ENCODE data around the gene RPL18A.

The RPL18A gene

DNA sequence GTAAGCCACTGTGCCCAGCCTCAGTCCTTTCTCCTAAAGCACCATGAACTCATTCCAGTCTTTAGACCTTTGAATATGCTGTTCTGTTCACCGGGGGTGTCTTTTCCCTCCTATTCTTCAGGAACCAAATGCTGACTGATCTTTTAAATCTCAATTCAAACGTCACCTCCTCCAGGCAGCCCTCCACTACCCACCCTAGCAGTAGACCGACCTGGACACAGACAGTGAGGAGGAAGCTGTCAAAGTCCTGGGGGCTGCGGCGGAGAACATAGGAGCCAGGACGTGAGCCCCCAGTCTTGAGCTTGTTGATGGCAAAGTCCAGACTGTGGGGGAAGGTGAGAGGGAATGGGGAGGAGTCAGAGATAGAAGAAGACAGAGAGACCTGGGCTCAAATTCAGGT is 19.7 kb upstream of the RPL18A start:
- no peak overlapping the region for H3K4me3 ChIP-seq (ENCODE audit: low read length)
- DNase-seq (ENCODE audit: low read depth, low spot score) = no peak

DNA sequence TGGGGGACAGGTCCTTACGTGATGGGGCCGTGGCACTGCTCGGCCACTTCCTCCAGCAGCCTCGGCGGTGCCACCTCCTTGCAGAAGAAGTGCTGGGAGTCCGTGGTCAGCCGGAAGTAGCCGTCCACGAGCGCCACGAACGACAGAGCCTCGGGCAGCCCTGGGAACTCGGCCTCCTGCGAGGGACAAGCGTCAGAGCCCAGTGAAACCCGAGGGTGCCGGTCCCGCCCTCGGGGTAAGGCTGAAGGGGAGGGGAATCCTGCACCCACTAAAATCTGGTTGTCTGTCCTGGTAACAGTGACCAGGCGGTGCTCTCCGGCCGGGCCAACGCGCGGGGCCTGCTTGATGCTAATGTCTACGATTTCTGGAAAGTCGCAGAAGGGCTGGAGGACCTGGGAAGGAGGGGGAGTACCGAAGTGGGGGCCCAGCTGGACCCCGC is 18.3 kb upstream of the RPL18A start:
- no peak overlapping the region for H3K4me3 ChIP-seq (ENCODE audit: low read length)
- DNase-seq (ENCODE audit: low read depth, low spot score) = no peak

DNA sequence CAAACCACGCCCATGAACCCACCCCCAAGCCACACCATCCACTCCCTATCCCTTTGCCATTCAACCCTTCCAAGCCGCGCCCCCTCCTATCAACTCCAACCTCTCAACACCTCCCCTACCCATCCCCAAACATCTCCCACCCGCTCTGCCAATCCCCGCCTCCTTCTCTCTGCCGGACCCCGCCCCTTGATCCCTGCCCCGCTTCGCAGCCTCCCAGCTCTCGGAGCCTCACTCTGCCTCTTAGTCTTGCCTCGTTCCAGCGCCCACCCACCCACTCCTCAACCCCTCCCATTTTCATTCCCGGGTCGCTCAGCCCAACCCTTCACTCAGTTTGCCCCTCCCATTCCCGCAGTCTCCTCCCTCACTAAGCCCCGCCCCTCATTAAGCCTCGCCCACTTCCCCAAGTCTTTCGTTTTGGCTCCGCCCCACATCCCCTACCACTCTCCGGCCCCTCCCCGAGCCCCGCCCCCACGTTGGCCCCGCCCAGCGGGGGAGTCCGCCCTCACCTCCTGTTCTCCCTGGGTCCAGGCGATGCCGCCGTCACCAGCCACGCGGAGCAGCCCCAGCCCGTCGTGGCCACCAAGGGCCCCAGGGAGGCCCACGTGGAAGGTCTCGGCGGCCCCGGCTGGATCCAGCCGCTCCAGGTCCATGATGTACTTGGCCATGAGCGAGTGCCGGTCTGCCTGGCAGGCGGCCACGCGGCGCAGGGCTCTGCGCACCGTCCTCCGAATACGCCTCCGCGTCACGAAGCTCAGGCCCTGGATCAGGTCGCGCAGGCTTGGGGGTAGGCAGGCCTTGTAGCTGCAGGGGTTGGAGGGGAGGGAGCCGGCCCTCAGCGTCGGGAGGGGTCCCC is 17.7 kb upstream of the RPL18A start:
- no peak for DNase-seq (ENCODE audit: low read depth, low spot score)
- H3K4me3 ChIP-seq (ENCODE audit: low read length) = no peak overlapping the region

DNA sequence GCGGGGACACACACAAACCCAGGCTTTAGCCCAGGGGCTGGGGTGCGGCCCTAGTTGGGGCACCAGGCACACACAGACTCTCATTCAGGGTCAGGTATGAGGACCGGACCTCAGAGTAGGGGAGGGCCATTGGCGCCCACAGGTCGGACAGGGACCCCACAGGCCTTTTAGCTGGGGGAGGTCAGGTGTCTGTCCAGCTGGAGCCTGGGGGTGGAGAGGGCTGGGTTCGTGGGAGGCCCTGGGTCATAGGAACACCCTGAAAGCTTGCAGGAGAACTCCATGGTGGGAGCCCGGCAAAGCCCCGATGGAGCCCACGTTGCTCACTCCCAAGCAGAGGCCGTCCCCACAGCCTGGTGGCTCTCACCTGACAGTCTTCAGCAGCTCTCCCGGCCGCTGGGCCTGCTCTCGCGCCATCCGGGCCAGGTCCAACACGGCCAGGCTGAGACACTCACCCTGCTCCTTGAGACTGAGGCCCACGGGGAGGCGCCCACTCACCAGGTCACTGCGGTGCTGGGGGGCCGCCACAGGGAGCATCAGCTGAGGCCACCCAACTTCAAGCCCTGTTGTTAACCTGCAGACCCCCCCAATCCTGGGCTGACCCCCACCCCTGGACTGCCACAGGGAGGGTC is 16.9 kb upstream of the RPL18A start:
- H3K4me3 ChIP-seq (ENCODE audit: low read length) = no peak overlapping the region
- DNase-seq (ENCODE audit: low read depth, low spot score) = no peak

DNA sequence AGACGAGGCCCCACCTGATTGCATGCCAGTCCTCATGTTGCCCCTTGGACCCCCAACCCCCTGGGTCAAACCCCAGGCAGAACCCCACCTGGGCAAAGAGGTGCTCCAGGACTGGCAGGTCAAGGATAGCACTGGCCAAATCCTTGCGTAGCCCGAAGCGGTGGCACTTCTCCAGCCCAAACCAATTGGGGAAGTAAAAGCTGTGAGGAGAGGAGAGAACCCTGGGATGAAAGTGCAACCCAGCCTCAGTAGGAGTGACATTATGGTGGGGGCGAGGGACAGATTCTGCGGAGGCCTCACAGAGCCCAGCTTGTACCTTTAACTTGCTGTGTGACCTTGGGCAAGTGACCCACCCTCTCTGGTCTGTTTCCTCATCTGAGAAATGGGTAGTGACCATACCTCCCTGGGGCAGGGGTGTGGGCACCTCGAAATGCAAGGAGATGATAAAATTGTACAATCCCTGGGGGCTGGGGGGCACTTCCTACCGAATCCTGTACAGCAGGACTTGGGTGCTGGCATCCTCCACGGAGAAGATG is 16.4 kb upstream of the RPL18A start:
- H3K4me3 ChIP-seq (ENCODE audit: low read length) = no peak overlapping the region
- DNase-seq (ENCODE audit: low read depth, low spot score) = no peak

DNA sequence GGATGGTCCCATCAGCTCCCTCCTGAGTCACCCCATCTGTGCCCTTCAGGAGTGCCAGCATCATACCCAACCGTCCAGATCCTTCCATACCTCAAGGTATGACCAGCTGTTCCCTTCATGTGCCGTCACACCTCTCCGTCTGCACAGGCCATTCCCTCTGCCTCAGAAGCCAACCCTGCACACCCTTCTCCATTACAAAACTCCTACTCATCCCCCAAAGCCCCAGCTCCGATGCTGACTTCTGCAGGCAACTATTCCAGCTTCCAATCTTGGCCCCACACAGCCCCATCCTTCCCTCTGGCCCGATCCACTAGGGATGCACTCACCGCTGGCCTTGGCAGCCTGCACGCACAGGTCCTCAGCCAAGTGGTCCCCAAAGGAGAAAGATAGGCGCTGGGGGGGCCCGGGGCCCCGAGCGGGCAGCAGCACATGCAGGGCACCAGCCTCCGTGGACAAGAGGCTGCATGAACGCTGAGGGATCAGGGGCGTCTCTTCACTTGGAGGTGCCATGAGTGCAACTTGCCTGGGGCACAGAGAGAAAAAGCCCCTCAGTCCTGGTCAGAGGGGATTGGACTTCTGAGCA is 15.7 kb upstream of the RPL18A start:
- H3K4me3 ChIP-seq (ENCODE audit: low read length) = no peak overlapping the region
- DNase-seq (ENCODE audit: low read depth, low spot score) = no peak

DNA sequence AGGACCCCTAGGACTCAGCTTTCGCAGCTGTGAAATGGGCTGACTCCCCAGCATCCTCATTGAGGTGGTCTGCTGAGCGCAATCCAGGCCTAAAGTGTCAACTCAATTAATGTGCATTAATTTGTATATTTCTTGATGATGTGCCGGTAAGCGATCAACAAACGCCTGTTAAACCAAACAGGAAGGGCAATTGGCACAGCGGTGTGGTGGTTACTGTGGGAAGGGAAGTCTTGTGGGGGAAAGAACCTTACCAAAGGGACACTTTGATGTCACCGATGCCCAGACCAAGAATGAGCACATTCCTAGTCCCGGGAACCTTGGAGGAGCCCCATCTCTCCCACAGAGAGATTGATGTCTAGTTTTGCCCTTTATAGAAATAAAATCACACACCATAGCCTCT is 13.6 kb upstream of the RPL18A start:
- no peak for DNase-seq (ENCODE audit: low read depth, low spot score)
- no peak overlapping the region for H3K4me3 ChIP-seq (ENCODE audit: low read length)

DNA sequence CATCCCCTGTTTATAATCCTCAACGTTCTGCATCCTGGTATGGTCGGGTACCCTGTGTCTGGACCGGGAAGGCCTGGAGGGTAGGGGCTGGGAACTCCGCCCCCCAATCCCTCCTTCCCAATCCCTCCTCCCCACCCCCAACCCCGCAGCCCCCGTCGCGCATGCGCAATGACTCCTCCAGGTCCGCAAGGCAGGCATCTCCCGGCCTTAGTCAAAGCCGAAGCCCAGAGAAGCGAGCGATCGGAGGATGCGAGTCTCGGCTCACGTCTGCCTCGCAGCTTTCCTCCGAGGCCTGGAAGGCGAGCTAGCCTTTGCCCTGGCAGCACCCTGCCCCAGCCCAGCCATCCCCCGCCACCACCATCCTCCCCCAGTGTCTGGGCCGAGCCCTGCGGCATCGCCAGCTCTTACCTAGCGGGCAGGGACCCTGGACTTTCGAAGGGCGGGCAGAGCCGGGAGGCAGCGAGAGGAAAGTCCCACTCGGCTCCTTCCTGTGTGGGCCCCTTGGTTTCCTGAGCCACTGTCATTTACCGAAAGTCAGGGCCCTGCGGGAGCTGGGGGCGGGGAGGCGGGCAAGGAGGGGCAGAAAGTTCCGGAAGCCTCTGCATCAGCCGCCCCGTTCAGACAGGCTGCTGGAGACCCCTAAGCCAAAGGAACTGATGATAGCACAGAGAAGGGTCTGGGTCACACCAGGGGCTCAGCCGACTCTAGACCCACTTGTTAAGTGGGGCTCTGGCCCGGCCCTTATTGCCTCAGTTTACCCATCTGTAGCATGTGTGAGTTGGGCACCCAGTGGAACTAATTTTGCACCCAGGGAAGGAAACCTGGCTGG is 12.0 kb upstream of the RPL18A start, which contains the start of gene JAK3:
TSS of gene JAK3 (minus strand) at position 445 of the 829 bp plus-strand sequence. CDS start 3,565 bp downstream, outside the sequence.
- DNase-seq (ENCODE audit: low read depth, low spot score) = peak; percentile 55
- H3K4me3 ChIP-seq (ENCODE audit: low read length) = peak within 1 kb of the TSS; percentile 61

DNA sequence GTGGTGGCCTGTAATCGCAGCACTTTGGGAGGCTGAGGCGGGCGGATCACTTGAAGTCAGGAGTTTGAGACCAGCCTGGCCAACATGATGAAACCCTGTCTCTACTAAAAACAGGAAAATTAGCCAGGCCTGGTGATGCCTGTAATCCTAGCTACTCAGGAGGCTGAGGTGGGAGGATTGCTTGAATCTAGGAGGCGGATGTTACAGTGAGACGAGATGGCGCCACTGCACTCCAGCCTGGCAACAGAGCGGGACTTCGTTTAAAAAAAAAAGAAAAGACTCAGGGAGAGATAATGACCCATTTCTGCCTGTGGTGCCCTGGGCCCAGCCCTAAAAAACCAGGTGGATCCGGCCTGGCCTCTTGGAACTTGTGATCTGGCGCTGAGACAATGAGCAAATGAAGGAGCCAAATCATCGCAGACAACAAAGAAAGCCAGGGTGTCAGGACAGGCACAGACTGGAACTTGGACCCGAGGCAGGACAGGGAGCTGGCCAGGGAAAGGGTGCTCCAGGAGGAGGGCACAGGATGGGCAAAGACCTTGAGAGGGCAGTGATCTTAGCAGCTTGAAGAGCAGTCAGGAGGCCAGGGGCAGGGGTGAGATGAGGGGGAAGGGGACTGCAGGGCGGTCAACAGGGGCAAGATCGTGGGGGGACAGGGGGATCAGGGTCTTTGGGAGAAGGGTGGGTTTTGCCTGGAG is 11.0 kb upstream of the RPL18A start:
- no peak overlapping the region for H3K4me3 ChIP-seq (ENCODE audit: low read length)

DNA sequence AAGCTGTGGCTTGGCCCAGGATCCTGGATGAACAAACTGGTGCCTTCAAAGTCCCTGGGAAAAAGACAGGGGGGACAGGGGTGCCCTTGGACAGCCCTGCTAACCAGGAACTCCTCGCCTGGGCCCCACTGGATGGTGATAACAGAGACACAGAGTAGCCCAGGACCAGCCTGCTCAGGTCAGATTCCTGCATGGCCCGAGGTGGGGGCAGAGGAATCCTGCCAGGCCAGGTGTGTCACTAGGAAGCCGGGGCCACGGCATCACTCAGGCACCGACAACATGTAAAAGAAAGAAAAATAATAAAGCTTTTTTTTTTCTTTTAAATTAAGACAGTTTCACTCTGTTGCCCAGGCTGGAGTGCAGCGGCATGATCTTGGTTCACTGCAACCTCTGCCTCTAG is 5.6 kb upstream of the RPL18A start:
- DNase-seq (ENCODE audit: low read depth, low spot score) = no peak
- H3K4me3 ChIP-seq (ENCODE audit: low read length) = no peak overlapping the region

More for the DNA sequence above, 11.0 kb upstream of the RPL18A start:
- DNase-seq (ENCODE audit: low read depth, low spot score) = no peak

DNA sequence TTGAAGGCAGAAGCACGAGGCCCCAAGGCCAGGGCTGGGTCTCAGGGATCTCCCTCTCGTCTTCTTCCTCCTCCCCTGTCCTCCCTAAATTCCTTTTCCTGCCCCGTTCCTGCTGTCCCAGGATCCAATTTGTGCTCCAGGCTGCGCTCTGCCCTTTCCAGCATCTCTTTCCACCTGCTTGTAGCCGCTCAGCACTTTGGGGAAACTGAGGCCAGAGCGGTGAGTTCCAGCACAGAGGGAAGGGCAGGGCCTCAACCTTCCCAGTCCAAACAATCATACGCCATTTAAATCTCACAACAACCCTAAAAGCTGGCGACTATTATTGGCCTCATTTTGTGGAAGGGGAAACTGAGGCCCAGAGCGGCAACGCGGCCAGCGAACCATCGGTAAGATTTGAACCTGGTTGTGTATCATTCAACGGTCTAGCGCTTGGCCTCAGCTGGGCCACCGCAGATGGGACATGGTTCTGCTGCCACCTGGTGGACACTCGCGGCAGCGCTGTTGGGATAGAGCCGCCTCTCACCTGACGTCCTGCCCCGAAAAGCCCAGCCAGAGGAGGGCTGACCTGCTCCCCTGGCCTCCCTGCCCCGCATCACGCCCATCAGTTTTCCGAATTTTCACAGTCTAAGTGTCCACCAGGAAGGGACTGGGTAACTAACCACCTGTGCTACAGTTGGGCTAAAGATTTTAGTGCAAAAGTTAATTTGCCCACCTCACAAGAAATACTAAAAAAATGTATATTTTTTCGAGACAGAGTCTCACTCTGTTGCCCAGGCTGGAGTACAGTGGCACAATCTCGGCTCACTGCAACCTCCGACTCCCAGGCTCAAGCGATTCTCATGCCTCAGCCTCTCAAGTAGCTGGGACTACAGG is 4.2 kb upstream of the RPL18A start:
- peak; percentile 45 for DNase-seq (ENCODE audit: low read depth, low spot score)
- no peak overlapping the region for H3K4me3 ChIP-seq (ENCODE audit: low read length)

DNA sequence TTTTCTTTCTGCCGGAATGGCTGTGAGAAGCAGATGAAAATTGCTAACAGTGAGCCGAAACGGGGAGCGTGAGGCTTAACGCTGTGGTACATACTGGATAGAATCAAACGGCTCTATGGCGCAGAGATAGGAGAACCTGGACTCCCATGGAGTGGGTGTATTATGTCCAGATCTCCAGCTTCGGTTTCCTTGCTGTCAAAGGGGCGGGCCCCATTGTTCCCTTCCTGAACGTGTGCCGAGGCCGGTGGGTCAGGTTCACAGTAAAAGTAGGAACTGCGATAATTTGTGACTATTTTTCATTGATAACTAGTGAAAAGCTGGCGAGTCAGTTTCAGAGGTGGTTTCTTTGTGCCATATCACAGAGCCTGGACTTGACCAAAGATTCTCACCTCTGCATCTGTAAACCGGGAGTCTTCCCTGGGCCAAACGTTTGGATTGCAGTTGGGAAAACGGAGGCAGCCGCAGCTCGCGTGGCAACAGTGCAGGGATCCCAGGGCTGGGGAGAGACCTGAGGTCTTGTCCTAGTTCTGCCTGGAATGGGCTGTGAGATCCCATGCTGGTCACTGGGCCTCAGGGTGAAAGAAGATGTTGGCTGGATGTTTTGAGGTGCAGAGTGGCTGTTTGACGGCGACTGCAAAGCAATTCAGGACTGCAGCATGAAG is 752 bp downstream of the RPL18A start:
- peak overlapping the region; percentile 100 for H3K4me3 ChIP-seq (ENCODE audit: low read length)
- no peak for DNase-seq (ENCODE audit: low read depth, low spot score)

DNA sequence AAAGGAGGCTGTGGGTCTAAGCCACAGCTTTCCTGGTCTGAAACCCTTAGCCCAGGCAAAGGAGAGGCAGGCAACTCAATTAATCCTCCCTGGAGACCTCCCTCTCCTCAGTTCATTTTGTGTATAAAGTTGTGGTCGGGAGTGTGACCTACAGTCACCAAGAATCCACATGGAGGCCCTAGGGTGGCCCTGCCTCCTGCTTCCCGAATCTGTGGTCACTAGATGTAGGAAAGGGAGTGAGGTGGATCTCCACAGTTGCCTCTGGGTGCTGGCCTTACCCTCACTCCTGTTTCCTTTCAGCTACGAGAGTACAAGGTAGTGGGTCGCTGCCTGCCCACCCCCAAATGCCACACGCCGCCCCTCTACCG is 1.3 kb downstream of the RPL18A start:
- DNase-seq (ENCODE audit: low read depth, low spot score) = no peak
- H3K4me3 ChIP-seq (ENCODE audit: low read length) = peak overlapping the region; percentile 100

DNA sequence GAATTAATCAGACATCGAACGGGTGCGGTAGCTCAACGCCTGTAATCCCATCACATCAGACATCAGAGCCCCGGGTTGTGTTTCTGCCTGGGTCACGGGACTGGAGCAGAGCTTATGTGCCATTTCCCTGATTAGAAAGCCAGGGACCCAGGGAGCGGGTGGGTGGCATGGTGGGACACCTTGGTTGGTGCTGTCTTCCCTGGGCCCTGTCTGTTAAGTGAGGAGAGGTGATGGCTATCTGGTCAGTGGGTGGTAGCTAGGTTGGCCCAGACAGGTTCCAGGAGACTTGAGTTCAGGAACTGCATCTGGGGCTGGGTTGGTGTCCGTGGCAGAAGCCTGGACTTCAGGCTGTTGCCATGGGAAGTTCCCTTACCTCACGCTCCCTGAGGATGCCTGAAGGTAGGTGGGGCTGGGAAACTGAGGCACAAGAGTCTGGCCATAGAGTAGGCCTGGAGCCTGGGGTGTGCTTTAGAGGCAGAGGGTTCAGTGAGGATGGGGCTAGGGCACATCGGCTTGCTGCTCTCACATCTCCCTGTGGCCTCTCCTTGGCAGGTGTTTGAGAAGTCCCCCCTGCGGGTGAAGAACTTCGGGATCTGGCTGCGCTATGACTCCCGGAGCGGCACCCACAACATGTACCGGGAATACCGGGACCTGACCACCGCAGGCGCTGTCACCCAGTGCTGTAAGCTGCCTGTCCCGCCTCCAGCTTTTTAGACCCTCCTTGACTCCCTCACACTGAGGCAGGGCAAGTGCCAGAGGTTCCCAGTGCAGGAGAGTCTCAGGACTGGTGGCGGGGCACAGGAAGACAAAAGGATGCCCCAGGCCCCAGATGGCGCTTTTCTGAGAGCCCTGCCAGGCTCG is 2.1 kb downstream of the RPL18A start:
- H3K4me3 ChIP-seq (ENCODE audit: low read length) = peak overlapping the region; percentile 100

DNA sequence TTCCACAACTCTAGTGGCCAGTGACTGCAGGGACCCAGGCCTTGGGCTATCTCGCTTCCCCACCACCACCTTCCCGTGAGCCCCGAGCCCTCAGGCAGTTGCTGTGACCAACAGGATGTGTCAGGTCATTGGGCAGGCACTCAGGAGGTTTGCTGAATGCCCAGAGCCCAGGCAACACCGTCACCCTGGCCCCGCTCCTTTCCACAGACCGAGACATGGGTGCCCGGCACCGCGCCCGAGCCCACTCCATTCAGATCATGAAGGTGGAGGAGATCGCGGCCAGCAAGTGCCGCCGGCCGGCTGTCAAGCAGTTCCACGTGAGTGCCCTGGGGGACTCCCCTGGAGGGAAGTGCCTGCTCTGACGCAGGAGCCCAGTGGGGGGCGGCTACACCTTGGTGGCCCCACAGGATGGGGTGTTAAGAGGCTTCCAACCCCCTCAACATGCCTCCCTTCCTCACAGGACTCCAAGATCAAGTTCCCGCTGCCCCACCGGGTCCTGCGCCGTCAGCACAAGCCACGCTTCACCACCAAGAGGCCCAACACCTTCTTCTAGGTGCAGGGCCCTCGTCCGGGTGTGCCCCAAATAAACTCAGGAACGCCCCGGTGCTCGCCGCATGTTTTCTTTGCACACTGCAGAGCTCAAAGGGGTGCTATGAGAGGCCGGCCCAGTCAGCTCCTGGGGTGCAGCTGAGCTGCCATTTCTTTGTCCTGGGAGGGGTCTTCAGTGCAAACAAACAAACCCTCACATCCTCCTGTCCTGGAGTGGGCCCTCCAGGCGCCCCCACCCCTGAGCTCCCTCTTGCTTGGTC is 3.2 kb downstream of the RPL18A start:
- H3K4me3 ChIP-seq (ENCODE audit: low read length) = no peak overlapping the region
- DNase-seq (ENCODE audit: low read depth, low spot score) = no peak

More for the DNA sequence above, 2.1 kb downstream of the RPL18A start:
- DNase-seq (ENCODE audit: low read depth, low spot score) = no peak

All from Jurkat, Clone E6-1 (cell line).